Stimulated activated CD8-positive, alpha-beta memory T cell treated with anti-CD3 and anti-CD28 coated beads, Interleukin-12 subunit alpha, Interleukin-12 subunit beta, amount 100 ng/mL, for 24 hours (primary cell): ENCODE results near the gene NR6A1.
A peak's percentile ranks its signal among the peaks of the same experiment; 100 is the strongest.

Source experiments
- DNase-seq: peaks from one replicate; pipeline ENCODE4 v3.0.0-alpha.2; 2020; ENCODE audit errors: extremely low read depth

Gene NR6A1

GRCh38 chr9:124658165-124659017, 112.7 kb downstream of the NR6A1 start:
- DNase-seq: no peak

GRCh38 chr9:124657516-124657915, 113.6 kb downstream of the NR6A1 start:
- no peak for DNase-seq

DNA sequence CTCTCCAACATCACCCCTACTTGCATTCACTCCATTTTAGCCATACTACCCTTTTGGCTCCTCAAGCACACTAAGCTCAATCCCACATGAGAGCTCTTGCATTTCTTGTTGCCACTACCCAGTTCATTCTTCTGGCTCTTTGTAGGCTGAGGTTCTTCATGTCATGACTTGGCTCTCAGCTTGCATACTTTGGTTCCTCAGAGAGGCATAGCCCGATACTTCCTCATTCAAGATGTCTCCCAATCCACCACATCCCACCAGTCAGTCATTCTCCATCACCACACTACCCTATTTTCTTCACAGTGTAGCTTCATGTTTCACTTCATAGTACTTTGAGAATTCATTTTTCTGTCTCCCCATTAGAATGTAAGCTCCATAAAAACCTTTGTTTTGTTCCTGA, 116.7 kb downstream of the NR6A1 start:
- no peak for DNase-seq

DNA sequence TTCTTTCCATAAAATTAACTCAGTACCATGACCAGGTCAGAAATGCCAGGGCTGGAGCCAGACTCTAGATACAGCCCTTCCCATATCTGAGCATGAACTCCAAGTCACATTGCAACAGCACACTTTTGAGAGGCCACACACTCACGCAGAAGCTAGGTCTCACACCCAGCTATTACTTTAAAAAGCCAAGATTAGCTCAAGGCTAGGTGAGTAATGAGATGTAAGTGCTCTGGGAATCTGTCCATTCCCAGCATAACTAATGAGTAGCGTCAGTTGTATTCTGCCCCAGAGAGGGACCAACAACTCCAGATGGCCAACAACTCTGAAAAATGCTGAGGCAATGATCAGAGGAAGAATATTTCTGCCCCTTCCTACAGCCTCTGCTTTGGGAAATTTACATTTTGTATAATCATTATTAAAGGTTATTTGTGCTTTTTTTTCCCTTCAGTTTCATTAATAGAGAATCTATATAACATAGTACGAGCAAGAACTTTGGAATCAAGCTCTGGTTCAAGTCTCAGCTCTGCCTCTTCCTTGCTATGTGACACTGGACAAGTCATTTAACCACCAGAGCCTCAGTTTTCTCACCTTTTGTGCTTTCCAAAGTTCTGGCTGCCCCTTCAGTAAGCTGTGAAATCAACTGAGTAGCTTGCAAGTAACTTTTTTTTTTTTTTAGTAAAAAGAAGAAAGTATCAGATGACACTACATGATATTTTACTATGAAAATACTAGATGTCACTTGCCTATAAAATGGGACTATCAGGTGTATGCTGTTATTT, 118.3 kb downstream of the NR6A1 start:
- no peak for DNase-seq

DNA sequence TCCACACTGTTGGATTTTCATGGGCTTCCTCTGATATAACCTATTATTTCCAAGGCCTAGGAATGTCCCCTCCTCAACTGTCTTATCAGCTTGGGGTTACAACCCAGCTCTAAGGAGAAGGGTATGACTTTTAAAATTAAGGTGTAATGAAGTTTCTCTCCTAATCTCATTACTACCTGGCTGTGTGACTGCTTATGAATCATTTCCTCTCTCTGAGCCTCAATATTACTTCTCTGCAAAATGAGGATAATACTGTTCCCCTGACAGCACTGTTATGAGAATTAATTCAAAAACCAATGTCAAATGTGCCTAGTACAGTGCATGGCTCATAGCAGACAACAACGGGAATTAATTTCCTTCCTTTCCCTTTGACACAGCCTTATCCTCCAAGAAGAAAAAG, 118.9 kb downstream of the NR6A1 start:
- no peak for DNase-seq

DNA sequence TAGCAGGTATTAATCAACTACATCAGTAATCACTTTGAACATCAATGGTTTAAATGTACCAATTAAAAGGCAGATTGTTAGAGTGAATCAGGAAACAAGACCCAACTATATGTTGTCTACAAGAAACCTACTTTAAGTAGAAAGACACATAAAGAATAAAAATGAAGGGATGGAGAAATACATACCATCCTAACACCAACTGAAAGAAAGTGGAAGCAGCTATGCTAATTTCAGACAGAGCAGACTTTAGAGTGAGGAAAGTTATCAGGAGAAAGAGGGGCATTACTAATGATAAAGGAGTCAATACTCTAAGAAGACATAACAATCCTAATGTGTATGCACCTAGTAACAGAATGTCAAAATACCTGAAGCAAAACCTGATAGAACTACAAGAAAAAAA, 125.8 kb downstream of the NR6A1 start:
- no peak for DNase-seq

- DNase-seq: no peak
Measured at GRCh38 chr9:124639637-124640036, 131.5 kb downstream of the NR6A1 start.

DNA sequence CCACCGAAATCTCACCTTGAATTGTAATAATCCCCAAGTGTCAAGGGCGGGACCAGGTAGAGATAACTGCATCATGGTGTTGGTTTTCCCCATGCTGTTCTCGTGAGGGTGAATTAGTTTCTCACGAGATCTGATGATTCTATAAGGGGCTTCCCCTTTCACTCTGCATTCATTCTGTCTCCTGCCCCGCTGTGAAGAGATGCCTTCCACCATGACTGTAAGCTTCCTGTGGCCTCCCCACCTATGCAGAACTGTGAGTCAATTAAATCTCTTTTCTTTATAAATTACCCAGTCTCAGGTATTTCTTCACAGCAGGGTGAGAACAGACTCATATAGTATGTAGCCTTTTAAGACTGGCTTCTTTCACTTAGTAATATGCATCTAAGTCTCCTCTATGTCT, 135.8 kb downstream of the NR6A1 start:
- DNase-seq: no peak

DNA sequence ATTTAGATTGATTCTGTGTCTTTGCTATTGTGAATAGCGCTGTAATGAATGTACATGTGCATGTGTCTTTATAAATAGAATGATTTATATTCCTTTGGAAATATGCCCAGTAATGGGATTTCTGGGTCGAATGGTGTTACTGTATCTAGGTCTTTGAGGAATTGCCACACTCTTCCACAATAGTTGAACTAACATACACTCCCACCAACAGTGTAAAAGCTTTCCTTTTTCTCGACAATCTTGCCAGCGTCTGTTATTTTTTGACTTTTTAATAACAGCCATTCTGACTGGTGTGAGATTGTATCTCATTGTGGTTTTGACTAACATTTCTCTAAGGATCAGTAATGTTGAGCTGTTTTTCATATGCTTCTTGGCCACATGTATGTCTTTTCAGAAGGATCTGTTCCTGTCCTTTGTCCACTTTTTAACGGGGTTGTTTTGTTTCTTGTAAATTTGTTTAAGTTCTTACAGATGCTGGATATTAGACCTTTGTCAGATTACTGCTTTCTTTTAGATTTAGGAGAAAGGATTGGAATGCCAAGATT, 139.0 kb downstream of the NR6A1 start:
- no peak for DNase-seq

DNA sequence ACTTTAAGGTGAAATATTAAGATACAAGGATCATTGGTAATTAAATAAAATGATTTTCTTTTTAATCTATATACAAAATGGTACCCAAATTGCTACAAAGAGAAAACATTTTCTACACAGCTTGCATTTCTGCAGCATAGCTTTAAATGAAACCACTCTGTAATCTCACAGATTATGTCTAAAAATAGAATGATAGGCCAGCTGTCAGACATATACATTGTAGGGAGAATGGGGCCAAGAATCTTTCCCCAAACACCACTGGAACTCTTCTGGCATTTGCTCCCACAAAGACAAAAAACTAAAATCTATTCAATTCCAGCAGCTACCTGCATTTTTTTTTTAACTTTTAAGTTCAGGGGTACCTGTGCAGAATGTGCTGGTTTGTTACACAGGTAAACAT, 139.8 kb downstream of the NR6A1 start:
- no peak for DNase-seq

DNA sequence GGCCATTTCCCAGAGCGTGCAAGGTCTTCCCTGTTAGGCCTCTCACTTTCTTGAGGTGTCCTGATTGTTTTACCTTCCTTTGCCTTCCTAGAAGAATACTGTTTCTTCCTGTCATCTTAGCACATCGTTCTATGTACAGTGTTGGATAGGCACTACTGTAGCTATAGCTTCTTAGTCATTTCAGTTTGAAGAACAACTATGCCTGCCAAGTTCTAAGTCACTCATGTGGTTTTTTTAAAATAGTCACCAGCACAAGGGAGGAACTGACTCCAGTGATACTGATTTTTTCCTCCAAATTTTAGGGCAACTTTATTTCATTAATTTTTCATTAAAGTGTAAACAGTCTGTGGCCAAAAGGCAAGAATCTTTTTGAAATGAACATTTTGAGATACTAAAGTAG, 141.5 kb downstream of the NR6A1 start:
- DNase-seq: no peak

GRCh38 chr9:124628741-124629140, 142.4 kb downstream of the NR6A1 start:
- DNase-seq: no peak

- DNase-seq: no peak
Measured at GRCh38 chr9:124626276-124626675, 144.8 kb downstream of the NR6A1 start.

DNA sequence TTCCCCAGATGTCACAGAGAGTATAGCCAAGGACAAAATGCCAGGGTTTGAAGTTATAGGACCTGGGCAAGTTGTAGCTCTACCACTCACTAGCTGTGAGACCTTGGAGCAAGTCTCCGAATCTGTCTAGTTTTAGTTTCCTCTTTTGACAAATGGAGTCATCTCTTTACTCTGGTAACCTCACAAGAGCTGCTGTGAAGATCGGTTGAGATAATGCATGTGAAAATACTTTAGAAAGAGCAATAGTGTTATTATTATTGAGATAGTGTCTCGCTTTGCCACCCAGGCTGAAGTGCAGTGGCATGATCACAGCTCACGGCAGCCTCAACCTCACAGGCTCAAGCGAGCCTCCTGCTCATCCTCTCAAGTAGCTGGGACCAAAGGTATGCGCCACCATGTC, 146.0 kb downstream of the NR6A1 start:
- DNase-seq: no peak

DNA sequence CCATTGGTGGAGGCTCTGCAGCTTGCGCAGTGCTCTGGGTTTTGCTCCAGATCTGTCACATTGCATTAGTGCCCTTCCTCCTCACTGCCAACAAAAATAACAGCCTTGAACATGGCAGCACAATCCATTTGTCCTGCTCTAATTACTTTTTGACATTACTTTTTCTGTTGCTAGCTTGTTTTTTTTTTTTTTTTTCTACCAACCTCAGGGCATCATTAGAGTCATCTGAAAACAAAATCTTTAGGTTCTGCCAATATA, 146.4 kb downstream of the NR6A1 start:
- DNase-seq: no peak

DNA sequence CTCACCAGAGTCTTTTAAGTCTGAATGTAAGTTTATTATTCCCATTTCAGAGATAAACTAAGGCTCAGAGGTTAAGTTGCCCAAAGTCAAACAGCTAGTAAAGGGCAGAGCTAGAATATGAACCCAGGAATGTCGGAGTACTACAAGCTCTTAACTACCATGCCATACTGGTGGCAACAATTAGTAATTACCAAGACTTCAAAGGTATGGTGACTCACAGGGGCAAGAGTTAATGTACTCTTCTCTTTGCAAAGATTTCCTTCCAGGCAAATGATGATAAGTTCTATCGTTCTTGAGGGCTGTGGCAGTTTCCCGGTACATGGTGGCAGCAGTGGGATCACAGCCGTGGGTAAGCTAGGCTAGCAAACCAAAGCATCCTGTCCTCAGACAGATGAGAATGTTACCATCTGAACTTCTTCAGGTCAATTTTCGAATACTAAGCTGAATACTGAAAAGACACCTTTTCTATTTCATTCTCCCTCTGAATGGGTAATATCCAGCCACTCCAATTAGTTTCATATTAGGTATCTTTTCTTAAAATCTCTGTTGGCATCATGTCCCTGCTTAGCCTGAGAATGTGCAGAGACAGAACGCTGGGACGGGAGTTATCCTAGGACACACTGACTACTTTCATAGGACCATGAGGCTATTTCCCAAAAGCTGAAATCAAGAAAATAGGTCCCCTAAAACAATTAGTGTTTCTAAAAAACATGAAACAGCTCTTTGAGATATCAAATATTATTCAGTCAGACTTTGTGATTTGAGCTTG, 147.0 kb downstream of the NR6A1 start:
- no peak for DNase-seq

DNA sequence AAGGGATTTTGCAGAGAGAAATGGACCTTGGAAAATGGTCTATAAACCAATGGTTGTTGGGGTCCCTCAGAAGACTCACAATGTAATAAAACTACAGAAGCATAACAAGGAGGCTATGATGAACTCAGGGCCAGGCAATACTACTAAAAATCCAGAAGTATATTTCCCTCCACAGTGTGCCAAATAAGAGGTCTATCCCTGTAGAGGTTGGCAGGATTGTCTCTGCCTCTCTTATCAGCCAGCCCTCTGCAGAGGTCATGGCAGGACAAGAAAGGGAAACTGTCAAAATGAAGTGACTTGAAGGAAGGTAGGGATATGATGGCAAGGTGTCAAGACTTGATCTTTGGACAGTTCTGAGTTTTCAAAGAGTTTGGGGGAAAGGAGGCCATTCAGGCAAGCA, 148.2 kb downstream of the NR6A1 start:
- DNase-seq: no peak

DNA sequence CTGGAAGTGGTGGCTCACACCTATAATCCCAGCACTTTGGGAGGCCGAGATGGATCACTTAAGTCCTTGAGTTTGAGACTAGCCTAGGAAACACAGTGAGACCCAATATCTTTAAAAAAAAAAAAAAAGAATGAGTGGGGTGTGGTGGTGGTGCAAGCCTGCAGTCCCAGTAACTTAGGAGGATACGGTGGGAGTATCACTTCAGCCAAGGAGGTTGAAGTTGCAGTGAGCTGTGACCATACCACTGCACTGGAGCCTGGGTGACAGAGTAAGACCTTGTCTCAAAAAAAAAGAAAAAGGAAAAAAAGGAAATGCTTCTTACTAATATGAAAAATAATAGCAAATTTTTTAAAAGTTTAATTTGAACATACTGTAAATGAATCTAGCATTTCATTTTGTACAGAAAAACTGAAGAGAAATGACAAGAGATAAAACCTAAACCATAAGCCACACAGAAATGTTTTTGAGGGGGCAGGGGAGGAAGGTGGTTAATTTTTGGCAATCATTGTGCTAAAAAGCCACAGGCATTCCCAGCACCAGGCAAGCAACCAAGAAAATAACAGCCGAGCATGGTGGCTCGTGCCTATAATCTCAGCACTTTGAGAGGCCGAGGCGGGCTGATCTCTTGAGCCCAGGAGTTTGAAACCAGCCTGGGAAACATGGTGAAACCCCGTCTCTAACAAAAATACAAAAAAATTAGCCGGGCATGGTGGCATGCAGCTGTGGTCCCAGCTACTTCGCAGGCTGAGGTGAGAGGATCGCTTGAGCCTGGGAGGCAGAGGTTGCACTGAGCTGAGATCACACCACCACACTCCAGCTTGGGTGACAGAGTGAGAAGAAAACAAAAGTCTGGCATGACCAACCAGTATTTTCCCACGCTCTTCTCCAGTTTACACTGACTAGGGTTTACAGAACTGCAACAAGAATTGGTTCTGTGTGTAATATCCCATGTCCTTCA, 149.5 kb downstream of the NR6A1 start:
- DNase-seq: no peak

DNA sequence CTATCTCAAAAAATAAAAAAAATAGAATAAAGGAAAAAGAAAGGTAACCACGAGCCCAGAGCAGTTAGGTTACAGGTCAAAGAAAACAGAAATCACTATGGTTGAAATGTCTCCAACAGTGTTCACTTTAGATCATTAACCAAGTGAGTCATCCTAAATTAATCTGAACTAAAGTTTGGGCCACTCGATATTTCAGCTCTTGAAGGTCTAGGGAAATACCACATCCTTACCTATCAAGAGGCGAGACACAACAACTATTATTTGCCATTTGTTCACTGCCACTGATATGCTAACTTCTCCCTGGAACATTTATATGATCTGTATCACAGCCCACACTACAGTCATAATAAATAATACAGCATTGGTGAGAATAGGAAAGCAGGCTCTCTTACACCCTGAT, 152.6 kb downstream of the NR6A1 start:
- no peak for DNase-seq

GRCh38 chr9:124617477-124618141, 153.5 kb downstream of the NR6A1 start:
- peak; percentile 26 for DNase-seq

GRCh38 chr9:124616961-124617360, 154.2 kb downstream of the NR6A1 start:
- no peak for DNase-seq
